ENCODE data around the gene SLC37A1.
"Not testable (repeated sequence)": the region's sequence is repeated elsewhere in the genome, so short reads cannot be mapped to it uniquely, and the experiment has no call there.

Gene SLC37A1

GRCh38 chr21:42621166-42621818, 107.6 kb downstream of the SLC37A1 start:
- no peak for DNase-seq

DNA sequence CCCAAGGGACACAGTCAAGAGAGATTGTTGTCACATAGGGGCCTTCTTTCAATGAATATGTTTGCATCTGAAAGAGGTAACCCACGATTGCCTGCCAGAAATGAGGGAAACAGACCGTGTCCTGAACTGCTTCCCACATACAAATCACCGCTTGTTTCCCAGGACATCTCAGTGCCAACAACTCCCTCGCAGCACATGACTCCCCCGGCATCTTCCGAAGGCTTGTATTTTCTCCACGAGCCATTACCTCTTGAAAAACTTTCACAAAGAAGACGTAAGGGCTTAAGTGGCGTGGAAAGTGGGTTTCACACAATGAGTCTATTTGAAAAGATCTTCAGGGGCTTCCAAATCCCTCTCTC, 108.1 kb downstream of the SLC37A1 start:
- no peak for DNase-seq

DNA sequence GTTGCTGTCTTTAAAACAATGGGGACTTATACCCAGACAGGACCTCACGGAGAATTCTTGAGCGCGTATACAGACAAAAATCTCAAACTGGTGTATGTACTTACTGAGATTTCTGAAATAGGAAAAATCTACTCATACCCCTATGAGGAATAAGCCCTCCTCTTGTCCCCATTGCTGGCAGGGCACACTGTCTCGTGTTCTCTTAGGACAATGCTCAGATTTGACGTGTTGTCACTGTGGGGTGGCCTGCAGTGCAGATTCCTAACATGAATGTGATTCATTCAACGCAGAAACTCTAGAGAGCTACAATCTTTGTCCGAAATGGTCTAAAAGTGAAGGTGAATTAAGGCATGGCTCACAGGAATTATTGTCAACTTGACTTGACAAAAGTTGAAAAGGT, 108.6 kb downstream of the SLC37A1 start:
- no peak for DNase-seq

- no peak for DNase-seq
Observed at GRCh38 chr21:42623694-42624093, 110.0 kb downstream of the SLC37A1 start.

GRCh38 chr21:42624095-42624790, 110.6 kb downstream of the SLC37A1 start:
- DNase-seq, result no peak

GRCh38 chr21:42624936-42625335, 111.3 kb downstream of the SLC37A1 start:
- no peak for DNase-seq

DNA sequence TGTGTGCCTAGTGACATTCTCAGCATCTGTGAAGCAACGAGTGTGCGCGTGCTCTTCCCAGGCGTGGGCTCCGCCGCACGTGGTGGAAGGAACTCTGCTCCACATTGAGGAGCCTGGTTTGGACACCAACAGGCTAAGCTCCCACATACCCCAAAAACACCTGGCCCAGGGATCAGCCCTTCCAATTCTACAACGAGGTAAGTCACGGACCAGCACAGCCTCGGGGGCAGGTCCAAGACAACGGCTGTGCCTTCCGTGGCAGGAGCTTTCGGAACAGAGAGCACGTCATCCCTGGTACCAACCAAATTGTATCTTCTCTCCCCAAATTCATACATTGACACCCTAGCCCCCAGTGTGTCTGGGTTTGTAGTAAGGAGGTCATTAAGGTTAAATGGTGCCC, 112.5 kb downstream of the SLC37A1 start:
- no peak for DNase-seq

DNA sequence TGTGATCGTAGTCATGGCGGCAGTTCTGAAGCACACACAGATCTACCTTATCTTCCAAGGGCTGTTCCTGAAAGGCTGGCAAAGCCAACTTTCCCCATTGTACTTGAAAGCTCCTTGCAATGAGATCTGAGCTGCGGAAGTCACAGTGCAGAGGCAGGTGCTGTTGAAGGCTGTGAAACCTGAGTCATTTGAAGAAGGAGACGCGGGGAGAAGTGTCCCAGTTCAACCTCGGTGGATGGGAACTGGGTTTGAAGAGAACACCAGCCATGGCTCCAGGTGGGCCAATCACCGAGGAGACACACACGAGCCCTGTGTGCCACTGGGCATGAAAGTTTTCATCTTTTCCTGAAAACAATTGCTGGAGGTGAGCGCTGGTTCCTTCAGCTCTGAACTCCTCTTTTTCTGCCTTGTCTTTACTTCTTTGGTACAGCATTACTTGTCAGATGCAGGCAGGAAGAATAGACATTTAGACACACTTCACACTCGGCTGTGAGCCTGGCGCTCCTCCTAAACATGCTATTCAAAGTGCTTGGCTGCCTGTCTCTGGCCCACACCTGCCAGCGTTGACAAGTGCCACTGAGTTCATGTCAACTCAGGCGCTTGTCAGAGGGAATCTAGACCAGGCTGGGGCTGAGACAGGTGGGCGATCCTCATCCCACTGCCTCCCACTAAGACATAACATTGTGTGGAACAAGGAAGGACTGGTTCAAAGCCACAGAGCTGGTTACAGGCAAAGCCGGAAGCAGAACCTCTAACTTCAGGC, 114.1 kb downstream of the SLC37A1 start:
- no peak for DNase-seq

GRCh38 chr21:42628466-42629061, 114.9 kb downstream of the SLC37A1 start:
- DNase-seq, result not testable (repeated sequence)

- no peak for DNase-seq
Observed at GRCh38 chr21:42629933-42630589, 116.4 kb downstream of the SLC37A1 start.

- DNase-seq, result no peak
Observed at GRCh38 chr21:42630626-42631025, 117.0 kb downstream of the SLC37A1 start.
